HG03039 (cell line): ENCODE measurements around the gene RHOB.

Experiments
- ATAC-seq: cut with Tn5 transposase; IDR thresholded peaks from one replicate; pipeline ENCODE4 v1.9.1; 2021; ENCODE audit warnings: mild to moderate bottlenecking, moderate library complexity; ENCODE audit not compliant: unreplicated experiment

The RHOB gene

DNA sequence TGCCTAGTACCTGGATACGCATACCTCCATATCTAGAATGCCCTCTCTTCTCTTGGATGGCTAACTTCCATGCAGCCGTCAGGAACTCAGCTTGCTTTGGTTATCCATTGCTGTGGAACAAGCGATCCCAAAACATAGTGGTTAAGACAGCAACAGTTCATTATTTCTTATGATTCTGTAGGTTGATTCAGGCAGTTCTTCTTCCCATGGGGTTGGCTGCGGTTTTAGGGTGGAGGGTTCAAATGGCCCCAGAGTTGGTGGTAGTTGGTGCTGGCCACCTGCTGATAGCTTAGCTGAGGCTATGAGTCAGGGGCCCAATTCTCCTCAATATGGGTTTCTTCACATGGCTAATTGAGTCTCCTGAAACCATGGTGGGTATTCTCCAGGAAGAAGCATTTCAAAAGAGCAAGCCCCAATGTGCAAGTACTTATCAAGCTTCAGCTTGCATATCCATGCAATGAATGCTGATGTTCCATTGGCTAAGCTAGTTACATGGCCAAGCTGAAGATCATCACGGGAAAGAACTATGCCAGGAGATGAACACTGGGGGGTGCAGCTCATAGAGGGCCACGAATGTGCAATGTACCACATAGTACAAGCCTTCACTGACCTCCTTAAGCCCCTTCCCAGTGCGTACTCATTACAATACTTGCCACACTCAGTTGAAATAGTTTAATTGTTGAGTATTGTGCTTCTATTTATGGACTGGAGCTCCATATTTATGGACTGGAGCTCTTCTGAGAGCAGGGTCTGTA lies 10.0 kb upstream of the RHOB start:
- no peak for ATAC-seq

DNA sequence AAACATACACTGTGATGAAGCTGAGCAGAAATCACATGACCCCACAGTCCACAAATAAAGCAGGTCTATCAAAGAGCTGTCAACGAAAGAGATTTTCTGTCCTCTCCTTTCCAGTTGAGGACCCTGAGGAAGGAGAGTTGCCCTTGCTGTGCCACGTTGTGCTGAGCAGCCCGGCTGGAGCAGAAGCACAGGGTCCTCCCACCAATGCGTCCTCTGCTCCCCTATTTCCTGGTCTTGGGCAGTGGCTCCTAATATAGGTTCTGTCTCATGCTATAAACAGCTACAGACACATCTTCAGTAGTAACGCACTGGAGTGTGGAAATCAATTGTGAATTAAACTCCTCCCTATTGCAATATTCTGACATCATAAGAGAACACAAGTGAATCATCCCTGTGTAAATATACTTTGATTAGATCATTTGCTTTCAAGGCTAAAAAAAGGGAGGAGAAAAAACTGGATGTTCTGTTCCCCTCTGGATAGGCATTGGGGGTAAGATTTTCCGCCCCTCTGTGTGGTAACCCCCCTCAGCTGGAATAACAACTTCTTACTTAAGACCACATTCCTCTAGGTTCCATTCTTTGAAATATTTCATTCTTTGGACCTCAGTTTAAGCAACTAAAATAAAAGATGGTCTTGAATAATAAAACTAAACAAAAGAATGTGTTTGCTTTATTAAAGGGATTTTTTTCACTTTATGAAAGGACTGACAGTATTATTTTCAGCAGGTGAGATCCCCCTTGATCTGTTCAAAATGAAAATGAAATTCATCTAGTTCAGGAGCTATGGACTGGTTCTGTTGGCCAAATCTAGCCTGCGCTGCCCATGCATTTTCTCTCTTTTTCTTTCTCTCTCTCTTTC lies 8.3 kb upstream of the RHOB start:
- no peak for ATAC-seq

DNA sequence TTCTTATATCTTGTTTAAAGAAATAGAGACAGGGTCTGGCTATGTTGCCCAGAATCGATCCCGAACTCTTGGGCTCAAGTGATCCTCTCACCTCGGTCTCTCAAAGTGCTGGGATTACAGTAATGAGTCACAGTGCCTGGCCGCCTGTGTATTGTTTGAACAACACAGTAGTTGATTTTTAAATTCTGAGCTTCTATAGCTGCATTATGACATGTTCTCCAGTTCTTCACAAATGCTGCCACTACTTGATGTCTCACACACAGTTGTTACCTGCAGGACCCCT lies 7.7 kb upstream of the RHOB start:
- no peak for ATAC-seq

DNA sequence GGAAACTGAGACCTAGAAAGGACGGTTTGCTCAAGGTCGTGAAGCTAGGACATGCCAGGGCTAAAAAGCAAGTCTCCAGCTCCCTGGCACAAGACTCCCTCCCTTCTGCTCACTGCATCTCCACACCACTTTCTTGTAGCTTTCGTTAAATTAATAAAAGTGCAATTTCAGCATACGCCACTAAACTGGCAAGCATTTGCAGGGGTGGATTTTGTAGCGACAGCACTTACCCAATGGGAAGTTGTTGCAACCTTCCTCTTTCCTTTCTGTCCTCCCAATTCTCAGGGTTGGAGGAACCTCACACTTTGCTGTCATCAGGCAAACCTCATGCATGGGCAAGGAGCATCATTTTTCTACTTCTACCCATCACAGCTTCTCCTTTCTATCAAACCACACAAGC lies 7.4 kb upstream of the RHOB start:
- ATAC-seq = no peak

DNA sequence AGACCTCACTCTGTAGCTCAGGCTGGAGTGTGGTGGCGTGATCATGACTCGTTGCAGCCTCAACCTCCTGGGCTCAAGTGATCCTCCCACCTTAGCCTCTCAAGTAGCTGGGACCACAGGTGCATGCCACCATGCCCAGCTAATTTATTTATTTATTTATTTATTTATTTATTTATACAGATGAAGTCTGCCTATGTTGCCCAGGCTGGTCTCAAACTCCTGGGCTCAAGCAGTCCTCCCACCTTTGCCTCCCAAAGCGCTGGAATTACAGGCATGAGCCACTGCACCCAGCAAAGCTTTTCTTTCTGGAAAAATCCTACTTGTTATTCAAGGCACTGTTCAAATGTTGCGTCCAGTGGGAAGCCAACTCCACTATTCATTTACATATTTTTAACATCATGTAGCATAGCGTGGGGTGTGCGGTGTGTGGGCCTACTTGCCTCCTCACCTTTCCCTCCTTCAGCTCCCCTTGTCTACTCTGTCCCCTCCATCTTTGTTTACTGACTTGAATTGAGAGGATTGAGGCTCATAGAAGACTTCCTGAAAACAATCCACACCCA lies 6.8 kb upstream of the RHOB start:
- ATAC-seq = no peak

DNA sequence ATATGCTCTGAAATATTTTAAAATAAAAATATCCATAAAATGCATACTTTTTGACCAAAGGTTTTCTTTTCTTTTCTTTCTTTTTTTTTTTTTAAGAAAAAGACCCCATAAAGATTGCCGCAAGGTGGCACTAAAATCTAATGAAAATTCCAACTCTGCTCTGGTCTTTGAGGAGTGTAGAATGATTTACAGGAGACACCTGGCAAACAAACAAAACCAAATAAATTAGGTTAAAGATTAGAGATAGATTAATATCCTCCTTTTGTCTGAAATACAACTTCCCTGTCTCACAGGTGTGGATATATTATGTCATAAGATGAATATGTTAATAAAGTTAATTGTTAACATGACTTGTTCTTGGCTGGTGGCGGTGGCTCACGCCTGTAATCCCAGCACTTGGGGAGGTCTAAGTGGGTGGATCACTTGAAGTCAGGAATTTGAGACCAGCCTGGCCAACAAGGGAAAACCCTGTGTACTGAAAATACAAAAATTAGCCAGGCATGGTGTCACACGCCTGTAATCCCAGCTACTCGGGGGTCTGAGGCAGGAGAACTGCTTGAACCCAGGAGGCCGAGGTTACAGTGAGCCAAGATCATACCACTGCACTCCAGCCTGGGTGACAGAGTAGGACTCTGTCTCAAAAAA lies 3.5 kb upstream of the RHOB start:
- no peak for ATAC-seq

DNA sequence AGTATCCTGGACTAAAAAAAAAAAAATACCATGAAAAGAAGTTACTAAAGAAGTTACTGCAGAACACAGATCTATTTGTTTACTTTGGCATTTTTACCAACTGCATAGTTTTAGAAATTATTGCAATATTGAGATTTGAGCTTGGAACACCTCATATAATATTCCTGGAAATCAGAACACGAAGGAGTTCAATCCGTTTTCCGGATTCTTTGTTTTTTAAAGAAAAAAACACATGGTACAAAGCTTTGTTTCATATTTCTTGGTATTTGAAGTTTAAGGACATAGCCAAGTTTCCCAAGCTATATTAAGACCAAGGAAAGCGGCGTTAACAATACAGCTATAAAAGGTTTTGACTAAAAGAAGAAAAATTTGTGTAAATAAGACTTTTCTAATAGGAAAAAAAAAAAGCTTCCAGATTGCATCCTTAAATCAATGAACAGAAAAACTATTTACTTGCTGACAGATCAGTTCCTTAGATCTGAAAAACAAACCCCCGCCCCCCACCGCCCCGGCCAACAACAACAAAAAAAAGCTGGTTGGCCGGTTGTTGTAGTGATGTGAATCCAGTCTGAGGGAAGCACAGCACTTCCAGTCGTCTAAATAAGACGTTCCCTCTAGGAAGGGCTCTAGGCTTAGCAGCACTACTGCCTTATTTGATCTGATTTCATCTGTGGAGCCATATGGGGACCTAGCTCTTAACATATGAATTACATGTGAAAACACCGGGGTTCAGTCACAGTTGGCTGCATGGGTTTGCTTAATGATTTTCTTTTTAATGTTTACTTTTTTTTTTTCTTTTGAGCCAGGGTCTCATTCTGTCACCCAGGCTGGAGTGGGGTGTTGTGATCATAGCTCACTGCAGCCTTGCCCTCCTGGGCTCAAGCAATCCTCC lies 2.5 kb upstream of the RHOB start:
- no peak for ATAC-seq

DNA sequence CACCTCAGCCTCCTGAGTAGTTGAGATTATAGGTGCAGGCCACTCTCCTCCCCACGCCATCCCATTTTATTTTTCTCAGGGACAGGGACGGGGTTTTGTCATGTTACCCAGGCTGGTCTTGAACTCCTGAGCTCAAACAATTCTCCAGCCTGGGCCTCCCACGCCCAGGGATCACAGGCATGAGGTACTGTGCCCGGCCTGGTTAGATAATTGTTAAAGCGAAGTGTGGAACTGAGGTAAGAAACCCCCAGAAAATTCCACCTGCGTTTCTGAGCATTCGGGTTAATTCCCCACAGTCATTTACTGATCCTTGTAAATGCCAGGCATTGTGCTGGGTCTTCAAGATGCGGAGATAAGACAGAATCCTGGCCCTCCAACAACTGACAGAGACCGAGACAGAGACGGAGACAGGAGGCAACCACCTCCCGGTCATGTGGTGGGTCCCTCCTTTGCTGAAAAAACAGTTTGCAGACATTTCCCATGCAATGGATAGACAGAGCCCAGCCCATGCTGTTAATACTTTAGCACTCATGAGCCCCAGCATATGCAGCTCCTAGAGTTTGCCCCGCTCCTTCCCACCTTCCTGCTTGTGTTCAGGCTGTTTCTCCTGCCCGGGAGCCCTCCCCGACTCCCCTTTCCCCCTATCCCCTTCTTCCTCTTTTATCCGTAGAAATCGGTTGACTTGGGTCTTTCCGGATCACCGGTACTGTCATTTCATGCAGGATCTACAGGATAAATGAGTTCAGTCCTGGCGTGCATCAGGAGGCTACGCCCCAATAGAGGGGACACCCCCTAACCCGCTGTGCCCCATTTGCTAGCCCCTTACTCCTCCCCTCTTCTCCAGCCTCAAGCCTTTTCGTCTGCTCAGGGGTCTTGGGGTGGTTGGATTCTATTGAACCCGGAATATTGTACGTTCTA lies 1.6 kb upstream of the RHOB start:
- ATAC-seq = no peak

DNA sequence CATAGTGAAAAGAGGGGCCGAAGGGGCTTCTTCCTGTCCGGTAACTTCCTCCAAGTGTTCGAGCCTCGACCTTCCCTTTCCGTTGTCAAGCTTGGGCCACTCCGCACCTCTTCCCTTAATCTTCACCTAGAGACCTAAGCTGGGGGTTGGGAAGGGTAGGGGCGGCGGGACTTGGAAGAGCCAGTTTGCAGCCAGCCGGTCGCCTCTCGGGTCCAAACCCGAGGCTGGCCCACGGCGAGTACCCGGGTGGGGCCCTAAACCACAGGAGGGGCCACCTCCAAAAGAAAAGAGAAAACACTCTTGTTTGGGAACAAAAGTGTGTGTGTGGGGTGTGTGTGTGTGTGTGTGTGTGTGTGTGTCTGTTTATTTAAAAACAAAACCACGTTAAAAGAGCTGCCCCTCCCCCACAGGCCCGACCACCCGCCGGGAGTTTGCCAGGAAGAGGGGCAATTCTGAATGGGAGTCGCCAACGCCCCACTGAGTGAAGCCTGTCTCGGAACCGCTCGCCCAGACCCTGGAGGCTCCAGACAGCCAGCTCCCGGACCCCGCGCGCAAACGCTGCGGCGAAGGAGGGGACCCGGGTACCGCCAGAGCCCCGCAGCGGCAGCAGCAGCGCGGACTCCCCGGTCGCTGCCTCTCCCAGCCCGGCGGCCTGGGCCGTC lies 488 bp upstream of the RHOB start:
- ATAC-seq = no peak

DNA sequence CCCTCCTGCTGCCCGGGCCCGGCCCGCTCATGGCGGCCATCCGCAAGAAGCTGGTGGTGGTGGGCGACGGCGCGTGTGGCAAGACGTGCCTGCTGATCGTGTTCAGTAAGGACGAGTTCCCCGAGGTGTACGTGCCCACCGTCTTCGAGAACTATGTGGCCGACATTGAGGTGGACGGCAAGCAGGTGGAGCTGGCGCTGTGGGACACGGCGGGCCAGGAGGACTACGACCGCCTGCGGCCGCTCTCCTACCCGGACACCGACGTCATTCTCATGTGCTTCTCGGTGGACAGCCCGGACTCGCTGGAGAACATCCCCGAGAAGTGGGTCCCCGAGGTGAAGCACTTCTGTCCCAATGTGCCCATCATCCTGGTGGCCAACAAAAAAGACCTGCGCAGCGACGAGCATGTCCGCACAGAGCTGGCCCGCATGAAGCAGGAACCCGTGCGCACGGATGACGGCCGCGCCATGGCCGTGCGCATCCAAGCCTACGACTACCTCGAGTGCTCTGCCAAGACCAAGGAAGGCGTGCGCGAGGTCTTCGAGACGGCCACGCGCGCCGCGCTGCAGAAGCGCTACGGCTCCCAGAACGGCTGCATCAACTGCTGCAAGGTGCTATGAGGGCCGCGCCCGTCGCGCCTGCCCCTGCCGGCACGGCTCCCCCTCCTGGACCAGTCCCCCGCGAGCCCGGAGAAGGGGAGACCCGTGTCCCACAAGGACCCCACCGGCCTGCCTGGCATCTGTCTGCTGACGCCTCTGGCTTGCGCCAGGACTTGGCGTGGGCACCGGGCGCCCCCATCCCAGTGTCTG lies 767 bp downstream of the RHOB start:
- peak; percentile 2 for ATAC-seq

DNA sequence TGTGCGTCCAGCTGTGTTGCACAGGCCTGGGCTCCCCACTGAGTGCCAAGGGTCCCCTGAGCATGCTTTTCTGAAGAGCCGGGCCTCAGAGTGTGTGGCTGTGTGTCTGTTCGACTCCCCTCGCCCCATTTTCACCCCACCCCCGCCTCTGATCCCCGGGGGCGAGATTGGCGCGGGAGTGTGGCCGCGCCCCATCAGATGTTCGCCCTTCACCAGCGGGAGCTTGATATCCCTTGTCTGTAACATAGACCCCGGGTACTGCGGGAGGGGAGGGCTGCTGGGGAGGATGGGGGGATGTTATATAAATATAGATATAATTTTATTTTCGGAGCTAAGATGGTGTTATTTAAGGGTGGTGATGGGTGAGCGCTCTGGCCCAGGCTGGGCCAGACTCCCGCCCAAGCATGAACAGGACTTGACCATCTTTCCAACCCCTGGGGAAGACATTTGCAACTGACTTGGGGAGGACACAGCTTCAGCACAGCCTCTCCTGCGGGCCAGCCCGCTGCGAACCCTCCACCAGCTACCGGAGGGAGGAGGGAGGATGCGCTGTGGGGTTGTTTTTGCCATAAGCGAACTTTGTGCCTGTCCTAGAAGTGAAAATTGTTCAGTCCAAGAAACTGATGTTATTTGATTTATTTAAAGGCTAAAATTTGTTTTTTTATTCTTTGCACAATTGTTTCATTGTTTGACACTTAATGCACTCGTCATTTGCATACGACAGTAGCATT lies 1.5 kb downstream of the RHOB start:
- ATAC-seq = no peak

DNA sequence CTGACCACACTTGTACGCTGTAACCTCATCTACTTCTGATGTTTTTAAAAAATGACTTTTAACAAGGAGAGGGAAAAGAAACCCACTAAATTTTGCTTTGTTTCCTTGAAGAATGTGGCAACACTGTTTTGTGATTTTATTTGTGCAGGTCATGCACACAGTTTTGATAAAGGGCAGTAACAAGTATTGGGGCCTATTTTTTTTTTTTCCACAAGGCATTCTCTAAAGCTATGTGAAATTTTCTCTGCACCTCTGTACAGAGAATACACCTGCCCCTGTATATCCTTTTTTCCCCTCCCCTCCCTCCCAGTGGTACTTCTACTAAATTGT lies 2.1 kb downstream of the RHOB start:
- no peak for ATAC-seq

DNA sequence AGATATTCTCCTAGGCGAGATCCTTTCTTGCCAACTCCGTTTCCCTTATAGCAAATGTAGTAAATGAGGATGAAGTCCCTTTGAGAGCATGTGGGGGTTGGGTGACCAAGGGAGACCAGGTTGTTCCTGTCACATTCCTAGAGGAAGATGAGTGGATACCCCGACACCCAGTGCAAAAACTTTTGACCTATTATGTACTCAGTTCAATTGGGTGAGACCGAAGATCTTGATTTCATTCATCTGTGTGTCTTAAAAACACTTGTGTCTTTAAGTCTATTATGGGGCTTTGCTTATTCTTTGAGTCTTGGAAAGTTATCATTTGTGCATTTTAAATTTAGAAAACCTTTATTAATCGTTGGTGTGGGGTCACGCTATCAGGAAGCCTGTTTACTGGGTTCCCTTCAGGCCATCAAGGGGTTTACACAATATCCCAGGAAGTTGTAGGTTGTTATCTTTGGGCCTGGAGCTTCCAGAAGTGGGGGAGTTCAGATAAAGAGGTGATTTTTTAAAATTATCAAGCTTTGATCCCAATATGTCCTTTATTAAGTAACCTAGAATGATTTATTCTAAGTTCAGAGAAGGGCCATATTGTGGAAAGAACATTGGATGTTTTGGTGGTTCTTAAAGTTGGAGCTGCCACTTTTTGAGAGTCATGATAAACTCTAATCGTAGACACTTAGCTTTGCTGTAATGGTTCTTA lies 2.8 kb downstream of the RHOB start:
- ATAC-seq = no peak

DNA sequence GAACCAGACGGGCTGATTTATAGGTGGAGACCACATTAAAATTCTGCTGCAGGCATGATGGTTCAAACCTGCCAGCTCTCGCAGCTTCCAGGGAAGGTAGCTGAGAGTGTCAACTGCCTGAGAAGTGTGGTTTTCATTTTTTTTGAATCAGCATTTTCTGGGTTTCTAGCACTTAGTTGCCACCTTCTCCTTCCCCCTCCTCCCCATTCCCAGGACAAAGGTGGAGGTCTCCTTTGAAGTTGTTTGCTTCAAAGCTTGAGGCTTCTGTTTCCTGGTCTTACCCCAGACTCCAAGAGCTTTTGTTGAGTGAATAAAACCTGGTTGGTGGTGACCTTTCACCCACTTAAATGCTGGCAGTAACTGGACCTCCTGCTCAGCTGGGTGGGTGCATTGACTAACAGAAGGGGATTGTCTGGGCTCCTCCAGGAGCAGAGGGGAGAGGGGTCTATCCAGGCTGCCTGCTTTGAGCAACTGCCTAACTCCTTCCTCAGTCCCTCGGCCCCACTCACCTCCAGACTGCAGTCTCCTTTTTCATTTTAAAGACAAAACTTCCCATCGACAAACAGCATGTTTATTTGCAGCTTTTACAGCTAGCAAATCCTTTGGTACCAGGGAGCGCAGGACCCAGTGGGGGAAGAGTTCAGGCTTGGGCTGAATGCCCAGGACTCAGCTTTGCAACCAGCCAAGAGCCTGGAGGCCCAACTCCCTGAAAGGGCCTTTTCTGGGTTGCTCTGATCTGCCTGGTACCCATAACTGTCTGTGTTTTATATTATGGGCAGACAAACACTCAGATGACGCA lies 3.5 kb downstream of the RHOB start:
- no peak for ATAC-seq

DNA sequence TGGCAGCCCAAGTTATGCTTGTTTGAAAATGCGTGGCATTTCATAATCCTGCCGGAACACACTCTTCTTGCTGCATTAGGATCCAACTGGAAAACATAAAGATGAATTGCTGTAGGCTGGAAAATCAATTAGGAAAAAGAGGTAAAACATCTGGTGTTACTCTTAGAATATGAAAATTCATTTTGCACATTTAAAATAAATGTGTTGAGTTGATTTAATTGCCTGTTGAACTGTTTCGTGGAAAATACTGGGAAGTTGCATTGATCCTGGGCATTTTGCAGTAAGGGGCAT lies 4.1 kb downstream of the RHOB start:
- ATAC-seq = no peak

DNA sequence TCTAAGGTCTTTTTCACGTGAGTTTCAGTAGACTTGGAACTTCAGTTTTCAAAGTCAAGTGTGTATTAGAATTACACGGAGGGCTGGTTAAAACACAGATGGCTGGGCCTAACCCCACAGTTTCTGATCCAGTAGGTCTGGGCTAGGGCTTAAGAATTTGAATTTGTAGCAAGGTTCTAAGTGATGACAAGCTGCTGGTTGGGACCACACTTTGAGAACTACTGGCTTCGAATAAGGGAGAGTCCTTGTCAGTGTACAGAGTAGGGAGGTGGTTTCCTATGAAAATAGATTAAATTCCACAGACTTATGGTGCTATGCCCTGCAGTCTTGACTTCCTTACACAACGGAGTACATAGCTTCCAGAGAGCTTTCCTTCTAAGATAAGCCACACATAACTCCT lies 4.5 kb downstream of the RHOB start:
- ATAC-seq = no peak
